ENCODE measurements around the gene HOMER2.

DNA sequence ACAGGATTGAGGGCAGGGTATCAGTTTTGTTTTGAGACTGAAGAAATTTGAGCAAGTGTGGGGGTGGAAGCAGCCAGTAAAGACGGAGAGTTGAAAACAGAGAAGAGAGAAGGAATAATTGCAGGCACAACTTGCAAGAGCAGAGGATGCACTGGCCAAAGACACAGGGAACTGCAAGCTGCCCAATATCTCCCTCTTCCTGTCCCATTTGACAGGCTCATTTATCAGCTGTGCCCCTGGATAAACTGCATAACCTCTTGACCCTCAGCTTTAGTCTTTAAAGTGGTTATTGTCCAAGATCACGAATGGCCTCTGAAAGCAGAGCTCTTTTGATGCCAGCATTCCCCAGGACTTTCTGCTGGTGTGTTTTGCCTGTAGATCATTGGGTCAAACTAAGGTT lies 28.5 kb upstream of the HOMER2 start:
- TF ChIP-seq, protein P1, sequence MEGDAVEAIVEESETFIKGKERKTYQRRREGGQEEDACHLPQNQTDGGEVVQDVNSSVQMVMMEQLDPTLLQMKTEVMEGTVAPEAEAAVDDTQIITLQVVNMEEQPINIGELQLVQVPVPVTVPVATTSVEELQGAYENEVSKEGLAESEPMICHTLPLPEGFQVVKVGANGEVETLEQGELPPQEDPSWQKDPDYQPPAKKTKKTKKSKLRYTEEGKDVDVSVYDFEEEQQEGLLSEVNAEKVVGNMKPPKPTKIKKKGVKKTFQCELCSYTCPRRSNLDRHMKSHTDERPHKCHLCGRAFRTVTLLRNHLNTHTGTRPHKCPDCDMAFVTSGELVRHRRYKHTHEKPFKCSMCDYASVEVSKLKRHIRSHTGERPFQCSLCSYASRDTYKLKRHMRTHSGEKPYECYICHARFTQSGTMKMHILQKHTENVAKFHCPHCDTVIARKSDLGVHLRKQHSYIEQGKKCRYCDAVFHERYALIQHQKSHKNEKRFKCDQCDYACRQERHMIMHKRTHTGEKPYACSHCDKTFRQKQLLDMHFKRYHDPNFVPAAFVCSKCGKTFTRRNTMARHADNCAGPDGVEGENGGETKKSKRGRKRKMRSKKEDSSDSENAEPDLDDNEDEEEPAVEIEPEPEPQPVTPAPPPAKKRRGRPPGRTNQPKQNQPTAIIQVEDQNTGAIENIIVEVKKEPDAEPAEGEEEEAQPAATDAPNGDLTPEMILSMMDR (IDR thresholded peaks at IDR 0.05) = no peak
- no peak for TF ChIP-seq POLR2A (IDR thresholded peaks at IDR 0.05)
